HG02759 (cell line): ENCODE results near the gene FGFR2.
"Not testable (repeated sequence)": the region's sequence is repeated elsewhere in the genome, so short reads cannot be mapped to it uniquely, and the experiment has no call there.

Experiments used
- ATAC-seq: cut with Tn5 transposase; IDR thresholded peaks from one replicate; pipeline ENCODE4 v1.9.1; 2021; ENCODE audit warnings: mild to moderate bottlenecking, moderate library complexity; ENCODE audit not compliant: unreplicated experiment

FGFR2 gene

DNA sequence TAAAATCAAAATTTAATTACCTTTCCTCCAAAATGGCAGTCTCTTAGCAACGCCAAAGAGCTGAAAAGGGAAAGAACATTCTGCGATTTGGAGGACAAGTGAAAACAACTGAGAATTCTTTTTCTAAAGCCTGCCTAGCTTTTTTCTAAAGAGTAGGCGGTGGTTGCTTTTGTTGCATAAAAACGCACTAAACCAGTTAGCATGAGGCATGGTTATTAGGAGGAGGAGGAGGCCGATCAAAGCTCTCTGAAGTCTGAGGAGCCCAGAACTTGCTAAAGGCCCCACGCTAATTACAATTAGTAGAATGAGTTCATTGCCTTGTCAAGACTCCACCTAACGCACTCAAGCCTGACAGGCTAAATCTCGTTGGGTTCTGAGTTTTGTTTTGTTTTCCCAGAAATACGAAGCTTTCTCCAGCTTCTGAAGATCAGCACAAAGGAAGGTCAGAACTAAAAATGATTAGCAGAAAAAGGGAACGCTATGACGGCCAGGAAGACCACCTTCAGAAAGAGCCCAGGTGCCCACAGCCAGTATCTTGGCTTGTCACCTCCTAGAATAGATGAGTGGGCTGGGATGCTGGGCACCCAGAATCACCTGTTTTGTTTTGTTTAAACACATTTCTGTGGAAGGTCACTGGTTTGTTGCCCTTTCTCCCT lies 72.0 kb downstream of the FGFR2 start:
- ATAC-seq: no peak

- ATAC-seq: no peak
Measured at GRCh38 chr10:121525251-121526134, 72.8 kb downstream of the FGFR2 start.

DNA sequence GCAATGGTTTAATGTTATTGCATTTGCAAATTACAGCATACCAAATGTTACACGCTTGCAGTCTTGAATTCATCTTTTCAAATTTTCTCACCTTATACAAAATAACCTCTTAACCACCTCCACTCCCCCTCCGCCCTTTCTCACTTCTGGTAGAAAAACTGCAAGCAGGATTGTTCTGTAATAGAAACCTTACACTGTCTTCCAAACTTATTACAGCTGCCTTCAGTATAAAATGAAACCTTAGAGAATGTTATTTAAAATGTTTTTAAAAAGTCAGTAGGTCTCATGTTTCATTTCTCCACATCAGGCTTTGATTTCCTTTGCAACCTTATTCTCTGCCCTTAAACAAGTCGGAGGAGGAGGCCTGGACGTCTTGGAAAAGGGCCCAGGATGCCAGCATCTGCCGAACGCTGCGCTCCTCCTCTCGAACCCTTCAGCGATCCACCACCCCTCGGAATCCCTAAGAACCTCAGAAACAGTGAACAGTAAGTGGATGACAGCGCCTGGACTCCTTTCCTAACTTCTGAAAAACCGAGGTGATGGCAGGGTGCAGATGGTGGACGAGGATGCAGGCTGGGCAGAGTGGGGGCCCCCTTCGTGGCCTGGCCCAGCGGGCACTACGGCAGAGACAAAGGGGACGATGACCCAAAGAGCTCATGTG lies 74.0 kb downstream of the FGFR2 start:
- ATAC-seq: no peak

GRCh38 chr10:121522831-121523230 lies 75.4 kb downstream of the FGFR2 start:
- ATAC-seq: no peak

- no peak for ATAC-seq
Measured at GRCh38 chr10:121521794-121522556, 76.3 kb downstream of the FGFR2 start.

- ATAC-seq: not testable (repeated sequence)
Measured at GRCh38 chr10:121520526-121520925, 77.7 kb downstream of the FGFR2 start.

DNA sequence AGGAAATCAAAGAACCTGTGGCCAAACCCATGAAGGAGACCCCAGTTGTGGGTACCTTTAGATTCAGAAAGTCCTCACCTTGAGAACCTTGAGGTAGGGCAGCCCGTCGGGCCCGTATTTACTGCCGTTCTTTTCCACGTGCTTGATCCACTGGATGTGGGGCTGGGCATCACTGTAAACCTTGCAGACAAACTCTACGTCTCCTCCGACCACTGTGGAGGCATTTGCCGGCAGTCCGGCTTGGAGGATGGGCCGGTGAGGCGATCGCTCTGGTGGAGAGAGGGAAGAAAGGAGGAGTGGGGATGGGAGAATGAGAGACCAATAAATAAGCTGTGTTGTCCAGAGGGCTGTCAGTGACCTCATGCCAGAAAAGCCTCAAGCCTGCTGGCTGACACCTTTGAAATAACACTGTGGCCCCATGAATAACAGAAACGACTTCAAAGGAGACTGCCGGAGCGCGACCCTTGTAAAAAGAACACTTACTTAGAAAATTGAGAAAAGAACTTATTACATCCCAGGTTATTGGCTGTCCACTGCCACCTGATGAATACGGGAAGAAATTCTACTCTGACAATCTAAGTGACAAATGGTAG lies 78.2 kb downstream of the FGFR2 start:
- ATAC-seq: no peak

DNA sequence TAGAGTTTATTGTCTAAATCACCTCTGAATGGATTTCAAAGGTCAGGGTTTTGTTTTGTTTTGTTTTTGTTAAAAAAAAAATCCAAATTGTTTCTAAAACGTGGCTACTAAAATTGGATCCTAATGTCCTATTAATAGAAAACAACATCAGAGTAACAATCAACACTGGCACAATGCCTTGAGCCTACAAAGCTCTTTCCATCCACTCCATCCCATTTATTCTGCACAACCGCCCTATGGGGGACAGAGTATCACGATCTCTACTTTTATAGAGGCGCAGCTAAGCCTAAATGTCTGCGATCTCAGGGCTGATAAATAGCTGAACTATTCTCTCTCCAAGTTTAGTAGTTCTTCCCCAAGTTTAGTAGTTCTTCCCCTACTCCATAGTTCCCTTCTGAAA lies 78.8 kb downstream of the FGFR2 start:
- ATAC-seq: no peak

DNA sequence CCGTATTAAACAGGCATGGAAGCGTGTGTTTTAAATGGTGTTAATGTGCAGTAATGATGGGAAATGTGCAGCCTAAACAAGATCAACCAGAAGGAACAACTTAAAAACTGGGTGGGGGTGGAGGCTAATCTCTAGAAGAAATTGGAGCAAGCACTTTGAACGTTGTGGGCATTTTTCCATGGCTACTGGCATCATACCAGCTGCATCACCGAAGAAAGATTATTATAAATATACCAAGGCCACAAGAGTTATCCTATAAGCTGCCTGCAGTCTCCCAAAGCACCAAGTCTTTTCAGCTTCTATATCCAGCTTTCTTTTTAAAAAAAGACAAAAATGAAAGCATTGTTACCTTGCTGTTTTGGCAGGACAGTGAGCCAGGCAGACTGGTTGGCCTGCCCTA lies 79.9 kb downstream of the FGFR2 start:
- no peak for ATAC-seq

- peak; percentile 47 for ATAC-seq
Measured at GRCh38 chr10:121516093-121516865, 82.0 kb downstream of the FGFR2 start.

DNA sequence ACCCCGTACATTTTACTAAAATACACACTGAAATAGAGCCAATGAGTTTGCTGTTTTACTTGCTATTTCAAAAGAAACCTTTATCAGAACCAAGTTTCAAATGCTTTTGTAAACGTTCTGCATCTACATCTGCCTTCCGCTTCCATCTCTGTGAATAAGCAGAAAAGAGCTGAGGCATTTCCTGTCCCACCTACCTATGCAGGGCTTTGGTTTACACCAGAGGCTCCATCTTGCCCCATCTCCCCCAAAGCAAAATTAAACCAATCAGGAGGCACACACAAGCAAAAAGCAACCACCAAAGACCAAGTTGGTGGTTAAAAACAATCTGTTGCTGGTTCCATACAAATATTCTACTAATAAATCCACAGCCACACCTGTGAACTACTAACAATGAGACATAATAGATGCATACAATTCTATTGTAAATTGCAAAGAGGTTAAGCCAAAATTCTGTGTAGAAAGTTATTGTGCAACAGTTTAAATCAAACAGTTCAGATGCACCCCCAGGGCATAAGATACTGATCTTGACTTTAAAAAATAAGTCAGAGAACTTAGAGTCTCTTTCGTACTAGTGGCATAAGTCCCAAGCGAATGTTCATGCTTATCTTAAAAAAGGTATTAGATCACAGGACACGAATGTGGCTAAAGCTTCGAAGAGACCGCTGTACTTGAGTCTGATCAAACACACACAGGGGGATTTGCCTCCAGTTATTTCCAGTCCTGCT lies 83.9 kb downstream of the FGFR2 start:
- no peak for ATAC-seq

- ATAC-seq: no peak
Measured at GRCh38 chr10:121511943-121512342, 86.3 kb downstream of the FGFR2 start.

DNA sequence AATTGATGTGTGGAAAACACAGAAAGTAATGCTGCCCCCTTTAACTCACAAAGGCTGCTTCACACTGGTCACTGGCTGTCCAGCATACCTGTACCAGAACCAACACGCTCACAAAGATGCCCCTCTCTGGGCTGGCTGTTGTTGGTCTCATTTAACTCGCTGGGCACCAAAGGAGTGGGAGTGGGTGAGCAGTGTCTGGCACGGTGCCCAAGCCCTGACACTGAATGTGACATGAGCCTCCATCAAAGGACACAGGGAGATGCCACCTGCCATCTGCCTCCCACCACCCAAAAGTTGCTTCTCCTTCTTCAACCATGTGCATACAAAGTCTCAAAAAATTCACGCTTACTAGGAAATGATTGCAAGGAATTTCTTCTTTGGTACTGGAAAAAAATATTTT lies 86.8 kb downstream of the FGFR2 start:
- ATAC-seq: no peak

DNA sequence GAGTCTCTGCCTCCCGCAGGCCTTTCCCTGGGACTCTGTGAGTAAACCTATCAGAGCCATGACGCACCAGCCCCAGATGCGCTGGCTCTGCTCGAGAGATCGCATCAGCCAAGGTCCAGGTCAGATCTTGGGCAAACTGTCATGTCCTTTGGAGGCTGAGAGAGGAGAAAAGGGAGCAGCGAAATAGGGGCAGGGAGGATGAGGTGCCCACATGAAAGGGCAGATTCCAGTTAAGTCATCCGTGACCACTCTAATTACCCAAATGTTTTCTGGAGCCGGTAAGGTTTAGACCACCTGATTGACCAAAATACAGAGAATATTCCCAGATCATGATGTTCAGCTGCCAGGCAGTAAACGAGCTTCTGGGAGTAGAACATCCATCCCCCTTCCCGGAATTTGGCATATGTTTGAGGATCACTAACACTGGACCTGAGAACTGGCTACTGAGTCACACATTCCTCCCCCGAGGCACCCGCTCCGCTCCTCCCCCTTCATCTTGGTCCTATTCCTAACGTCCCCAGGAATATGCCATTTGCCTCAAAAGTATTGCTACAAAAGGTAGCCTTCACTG lies 88.0 kb downstream of the FGFR2 start:
- ATAC-seq: no peak

DNA sequence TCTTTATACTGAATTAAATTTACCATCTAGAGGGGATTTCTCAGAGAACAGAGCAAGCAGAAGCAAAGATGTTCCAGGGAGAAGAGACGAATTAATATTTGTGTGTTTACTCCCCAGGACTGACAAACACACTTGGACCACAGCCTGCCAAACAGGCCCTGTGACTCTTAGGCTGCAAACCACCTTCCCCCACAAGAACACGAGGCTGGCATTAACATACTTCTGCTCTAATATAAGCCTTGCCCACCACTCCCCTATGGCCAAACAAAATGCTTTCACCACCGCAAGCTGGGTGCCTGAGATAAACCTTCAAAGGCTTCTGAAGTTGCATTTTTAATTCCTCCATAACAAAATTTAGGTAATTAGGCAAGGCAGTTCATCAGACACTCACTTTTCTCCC lies 88.4 kb downstream of the FGFR2 start:
- ATAC-seq: no peak

DNA sequence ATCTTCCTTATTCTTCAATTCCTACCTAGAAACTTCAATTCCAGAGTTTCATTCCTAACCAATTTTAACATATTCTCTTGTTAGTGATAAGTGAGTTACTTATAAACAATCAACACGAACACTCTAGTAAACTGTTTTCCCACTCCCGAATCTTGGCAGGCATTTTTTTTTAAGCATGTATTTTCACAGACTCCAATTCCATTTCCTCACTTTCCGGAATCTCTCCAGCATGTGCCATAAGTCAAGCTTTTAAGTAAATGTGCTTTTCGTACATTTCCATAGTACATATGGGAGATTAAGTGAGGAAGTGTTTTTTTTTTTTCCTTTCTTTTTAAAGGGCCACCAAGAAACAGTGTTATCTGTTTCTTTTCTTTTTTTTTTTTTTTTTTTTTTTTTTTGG lies 89.1 kb downstream of the FGFR2 start:
- no peak for ATAC-seq

DNA sequence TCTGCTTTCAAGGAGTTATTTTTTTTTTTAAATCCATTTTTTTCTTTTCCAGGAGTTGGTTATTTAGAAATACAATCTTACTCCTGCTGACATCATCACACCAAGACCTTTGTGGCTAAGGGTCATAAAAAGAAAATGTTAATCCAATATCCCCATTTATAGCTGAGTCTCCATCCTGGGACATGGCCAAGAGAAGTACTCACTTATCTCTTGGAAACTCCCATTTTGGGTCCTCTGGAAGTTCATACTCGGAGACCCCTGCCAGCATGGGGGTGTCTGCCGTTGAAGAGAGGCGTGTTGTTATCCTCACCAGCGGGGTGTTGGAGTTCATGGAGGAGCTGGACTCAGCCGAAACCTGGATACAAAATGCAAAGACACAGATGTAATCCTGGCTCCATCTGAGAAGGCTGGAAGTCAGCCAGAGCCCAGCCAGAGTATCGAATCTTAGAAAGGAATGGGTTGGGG lies 94.6 kb downstream of the FGFR2 start:
- no peak for ATAC-seq

- ATAC-seq: no peak
Measured at GRCh38 chr10:121501796-121502195, 96.4 kb downstream of the FGFR2 start.
